ENCODE results near the gene TAOK1. TPM values are rescaled to one million over a fixed set of nuclear protein-coding genes. Genes with fewer than 3 reads are reported as not detected.

Gene TAOK1
- total and polyA plus RNA-seq, 2 of the 13 experiments (the other 11 are each of a cell fraction or from before 2014, with no cell fraction given) = 14.1 to 23.0 TPM

- TF ChIP-seq, protein P1, sequence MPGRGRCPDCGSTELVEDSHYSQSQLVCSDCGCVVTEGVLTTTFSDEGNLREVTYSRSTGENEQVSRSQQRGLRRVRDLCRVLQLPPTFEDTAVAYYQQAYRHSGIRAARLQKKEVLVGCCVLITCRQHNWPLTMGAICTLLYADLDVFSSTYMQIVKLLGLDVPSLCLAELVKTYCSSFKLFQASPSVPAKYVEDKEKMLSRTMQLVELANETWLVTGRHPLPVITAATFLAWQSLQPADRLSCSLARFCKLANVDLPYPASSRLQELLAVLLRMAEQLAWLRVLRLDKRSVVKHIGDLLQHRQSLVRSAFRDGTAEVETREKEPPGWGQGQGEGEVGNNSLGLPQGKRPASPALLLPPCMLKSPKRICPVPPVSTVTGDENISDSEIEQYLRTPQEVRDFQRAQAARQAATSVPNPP (CRISPR knock-in tag; IDR thresholded peaks at IDR 0.05) = no peak
- no peak for TF ChIP-seq ESRRA (CRISPR knock-in tag; IDR thresholded peaks at IDR 0.05; ENCODE audit: low read depth)
- TF ChIP-seq KMT2B (CRISPR knock-in tag; IDR thresholded peaks at IDR 0.05) = peak; percentile 38; the same call in 1 of the 2 replicates
- peak; percentile 94; the same call in 1 of the 2 replicates for TF ChIP-seq ATAD3A (CRISPR knock-in tag; IDR thresholded peaks at IDR 0.05)
- no peak for TF ChIP-seq ZBTB34 (CRISPR knock-in tag; IDR thresholded peaks at IDR 0.05)
- peak; percentile 79; the same call in 1 of the 2 replicates for TF ChIP-seq ZBTB1 (CRISPR knock-in tag; IDR thresholded peaks at IDR 0.05; ENCODE audit: borderline replicate concordance)
- TF ChIP-seq WIZ (CRISPR knock-in tag; IDR thresholded peaks at IDR 0.05) = peak; percentile 66; the same call in 1 of the 2 replicates
- TF ChIP-seq GATAD1 (CRISPR knock-in tag; IDR thresholded peaks at IDR 0.05) = 0 out of 2 replicates have a peak, but pooled peaks have one; percentile 36
- TF ChIP-seq, protein P2, sequence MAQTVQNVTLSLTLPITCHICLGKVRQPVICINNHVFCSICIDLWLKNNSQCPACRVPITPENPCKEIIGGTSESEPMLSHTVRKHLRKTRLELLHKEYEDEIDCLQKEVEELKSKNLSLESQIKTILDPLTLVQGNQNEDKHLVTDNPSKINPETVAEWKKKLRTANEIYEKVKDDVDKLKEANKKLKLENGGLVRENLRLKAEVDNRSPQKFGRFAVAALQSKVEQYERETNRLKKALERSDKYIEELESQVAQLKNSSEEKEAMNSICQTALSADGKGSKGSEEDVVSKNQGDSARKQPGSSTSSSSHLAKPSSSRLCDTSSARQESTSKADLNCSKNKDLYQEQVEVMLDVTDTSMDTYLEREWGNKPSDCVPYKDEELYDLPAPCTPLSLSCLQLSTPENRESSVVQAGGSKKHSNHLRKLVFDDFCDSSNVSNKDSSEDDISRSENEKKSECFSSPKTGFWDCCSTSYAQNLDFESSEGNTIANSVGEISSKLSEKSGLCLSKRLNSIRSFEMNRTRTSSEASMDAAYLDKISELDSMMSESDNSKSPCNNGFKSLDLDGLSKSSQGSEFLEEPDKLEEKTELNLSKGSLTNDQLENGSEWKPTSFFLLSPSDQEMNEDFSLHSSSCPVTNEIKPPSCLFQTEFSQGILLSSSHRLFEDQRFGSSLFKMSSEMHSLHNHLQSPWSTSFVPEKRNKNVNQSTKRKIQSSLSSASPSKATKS (CRISPR knock-in tag; IDR thresholded peaks at IDR 0.05) = no peak
- no peak for TF ChIP-seq JUND (CRISPR knock-in tag; IDR thresholded peaks at IDR 0.05)
- TF ChIP-seq ZBTB7B (CRISPR knock-in tag; IDR thresholded peaks at IDR 0.05) = peak; percentile 57; the same call in 1 of the 2 replicates
- peak; percentile 66; the same call in 1 of the 2 replicates for TF ChIP-seq ZSCAN9 (CRISPR knock-in tag; IDR thresholded peaks at IDR 0.05; ENCODE audit: borderline replicate concordance)
- TF ChIP-seq ZNF510 (CRISPR knock-in tag; IDR thresholded peaks at IDR 0.05; ENCODE audit: low read depth) = no peak
- TF ChIP-seq, protein P3, sequence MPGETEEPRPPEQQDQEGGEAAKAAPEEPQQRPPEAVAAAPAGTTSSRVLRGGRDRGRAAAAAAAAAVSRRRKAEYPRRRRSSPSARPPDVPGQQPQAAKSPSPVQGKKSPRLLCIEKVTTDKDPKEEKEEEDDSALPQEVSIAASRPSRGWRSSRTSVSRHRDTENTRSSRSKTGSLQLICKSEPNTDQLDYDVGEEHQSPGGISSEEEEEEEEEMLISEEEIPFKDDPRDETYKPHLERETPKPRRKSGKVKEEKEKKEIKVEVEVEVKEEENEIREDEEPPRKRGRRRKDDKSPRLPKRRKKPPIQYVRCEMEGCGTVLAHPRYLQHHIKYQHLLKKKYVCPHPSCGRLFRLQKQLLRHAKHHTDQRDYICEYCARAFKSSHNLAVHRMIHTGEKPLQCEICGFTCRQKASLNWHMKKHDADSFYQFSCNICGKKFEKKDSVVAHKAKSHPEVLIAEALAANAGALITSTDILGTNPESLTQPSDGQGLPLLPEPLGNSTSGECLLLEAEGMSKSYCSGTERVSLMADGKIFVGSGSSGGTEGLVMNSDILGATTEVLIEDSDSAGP (CRISPR knock-in tag; IDR thresholded peaks at IDR 0.05; ENCODE audit: borderline replicate concordance) = peak; percentile 39; the same call in 1 of the 2 replicates
- TF ChIP-seq LCORL (IDR thresholded peaks at IDR 0.05) = no peak
- TF ChIP-seq LCORL (CRISPR knock-in tag; IDR thresholded peaks at IDR 0.05) = 0 out of 2 replicates have a peak, but pooled peaks have one; percentile 29
- TF ChIP-seq SETDB1 (CRISPR knock-in tag; IDR thresholded peaks at IDR 0.05; ENCODE audit: borderline replicate concordance) = no peak
- peak; percentile 34; the same call in 1 of the 2 replicates for TF ChIP-seq MAX (IDR thresholded peaks at IDR 0.05)
- peak; percentile 28; the same call in 1 of the 2 replicates for TF ChIP-seq MEF2D (CRISPR knock-in tag; IDR thresholded peaks at IDR 0.05)
- TF ChIP-seq SIN3A (IDR thresholded peaks at IDR 0.05; ENCODE audit: borderline replicate concordance, low read depth, low read length) = peak; percentile 93; the same call in 1 of the 2 replicates
- TF ChIP-seq ZBTB38 (CRISPR knock-in tag; IDR thresholded peaks at IDR 0.05) = no peak
- TF ChIP-seq ZBTB25 (CRISPR knock-in tag; IDR thresholded peaks at IDR 0.05) = peak; percentile 73
Observed at GRCh38 chr17:29593591-29594518, 203.7 kb downstream of the TAOK1 start (continued).

Data from HepG2 (cell line).